ENCODE measurements around the gene GALNT2. TPM values are rescaled to one million over a fixed set of nuclear protein-coding genes. Genes with fewer than 3 reads are reported as not detected.

GALNT2 gene
- total and polyA plus RNA-seq, 10 of the 15 experiments (the other 5 are each of a cell fraction or from before 2014, with no cell fraction given): 0.52 to 27.7 (median 16.3) TPM

DNA sequence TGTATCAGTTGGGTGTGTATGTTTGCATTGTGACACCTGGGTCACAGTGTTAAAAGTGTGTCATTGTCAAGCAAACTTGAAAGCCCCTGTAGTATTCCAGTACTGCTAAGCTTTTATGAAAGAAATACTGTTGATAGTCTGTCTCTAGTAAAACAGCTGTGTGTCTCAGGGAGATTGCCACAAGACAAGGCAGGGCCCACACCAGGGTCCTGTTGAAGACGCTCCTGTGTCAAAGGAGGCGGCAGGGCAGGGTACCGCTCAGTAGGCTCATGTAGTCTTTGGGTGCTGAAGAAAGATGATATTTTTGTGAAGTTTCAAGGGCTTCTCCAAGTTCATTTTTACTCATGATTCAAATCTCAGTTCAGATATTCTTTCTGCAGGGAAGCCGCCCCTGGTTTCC, 132.5 kb downstream of the GALNT2 start (continued):
- TF ChIP-seq, protein P1, sequence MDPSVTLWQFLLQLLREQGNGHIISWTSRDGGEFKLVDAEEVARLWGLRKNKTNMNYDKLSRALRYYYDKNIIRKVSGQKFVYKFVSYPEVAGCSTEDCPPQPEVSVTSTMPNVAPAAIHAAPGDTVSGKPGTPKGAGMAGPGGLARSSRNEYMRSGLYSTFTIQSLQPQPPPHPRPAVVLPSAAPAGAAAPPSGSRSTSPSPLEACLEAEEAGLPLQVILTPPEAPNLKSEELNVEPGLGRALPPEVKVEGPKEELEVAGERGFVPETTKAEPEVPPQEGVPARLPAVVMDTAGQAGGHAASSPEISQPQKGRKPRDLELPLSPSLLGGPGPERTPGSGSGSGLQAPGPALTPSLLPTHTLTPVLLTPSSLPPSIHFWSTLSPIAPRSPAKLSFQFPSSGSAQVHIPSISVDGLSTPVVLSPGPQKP (IDR thresholded peaks at IDR 0.05; ENCODE audit: low read depth, low read length): no peak
- TF ChIP-seq WRNIP1 (IDR thresholded peaks at IDR 0.05; ENCODE audit: borderline replicate concordance, low read depth, low read length) (no peak), TCF12 (IDR thresholded peaks at IDR 0.05; ENCODE audit: low read depth, low read length) (no peak), MXI1 (IDR thresholded peaks at IDR 0.05; ENCODE audit: low read depth, low read length) (no peak), HDGF (IDR thresholded peaks at IDR 0.05) (no peak)

DNA sequence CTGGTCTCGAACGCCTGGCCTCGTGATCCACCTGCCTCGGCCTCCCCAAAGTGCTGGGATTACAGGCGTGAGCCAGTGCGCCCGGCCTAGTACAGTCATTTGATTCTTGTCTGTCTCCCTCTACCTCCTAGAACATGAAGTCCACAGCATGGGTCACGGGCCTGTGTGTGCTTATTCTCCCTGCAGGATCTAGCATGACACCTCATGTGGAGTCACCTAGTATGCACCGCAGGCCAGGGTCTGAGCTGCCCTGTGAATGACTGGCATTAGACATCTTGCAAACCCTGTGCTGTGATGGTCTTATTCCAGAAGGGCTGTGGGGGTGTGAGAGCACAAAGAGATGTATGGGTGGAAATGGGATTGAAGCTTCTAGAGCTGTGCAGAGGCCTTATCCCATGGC, 133.2 kb downstream of the GALNT2 start:
- ATAC-seq (no peak), DNase-seq (ENCODE audit: low read depth, low spot score) (no peak), FAIRE-seq (no peak)
- no peak overlapping the region for H2AFZ ChIP-seq (ENCODE audit: control insufficient read depth, low read depth, low read length)
- no peak overlapping the region for H3K4me3 ChIP-seq
- BruUV-seq (replicated peaks): no TSS peak
- WGBS (ENCODE audit: insufficient coverage, insufficient replicate concordance, low lambda C conversion rate, missing lambda C conversion rate): 92% methylated on average over 9 of the region's 9 CpGs
- H3K79me2 ChIP-seq (ENCODE audit: control insufficient read depth, insufficient read depth, low read length): no peaks in the 10 kb centered on the region
- ChIA-PET POLR2A (interaction anchor here (0.6 kb wide), 1 partner anchor 641 kb away, joined by 3 read pairs; no protein-coding TSS in a partner anchor), CTCF (interaction anchor here (1.1 kb wide), 1 partner anchor 20 kb away, joined by 3 read pairs; no protein-coding TSS in a partner anchor), RAD21 (ENCODE audit: unreplicated experiment) (no interaction called here), SMC1A (ENCODE audit: uncharacterized antibody, unreplicated experiment) (interaction anchor here (1.9 to 2.4 kb wide), 3 partner anchors 11 to 32 kb away, joined by 4 to 6 read pairs (median 6); no protein-coding TSS in a partner anchor)
- H3K27ac ChIP-seq (ENCODE audit: control insufficient read depth, insufficient read depth): no peak overlapping the region
- no peak overlapping the region for H3K9ac ChIP-seq (ENCODE audit: control insufficient read depth, insufficient read depth, low read length)
- TF ChIP-seq HCFC1 (IDR thresholded peaks at IDR 0.05; ENCODE audit: low read length) (no peak), STAT3 (IDR thresholded peaks at IDR 0.05; ENCODE audit: low read depth, low read length) (no peak), KLF5 (IDR thresholded peaks at IDR 0.05; ENCODE audit: partially characterized antibody) (no peak), ZNF274 (IDR thresholded peaks at IDR 0.05; ENCODE audit: insufficient read depth, insufficient read length) (no peak), SMARCA5 (IDR thresholded peaks at IDR 0.05) (no peak), MYC (IDR thresholded peaks at IDR 0.05; ENCODE audit: insufficient read depth, insufficient read length, insufficient replicate concordance, low read length, severe bottlenecking) (no peak), ZNF622 (IDR thresholded peaks at IDR 0.05) (no peak), EZH2 (IDR thresholded peaks at IDR 0.05; ENCODE audit: borderline replicate concordance, control insufficient read depth, low read depth, low read length) (no peak), FOXM1 (IDR thresholded peaks at IDR 0.05; ENCODE audit: low read depth, low read length) (no peak), BCL11A (IDR thresholded peaks at IDR 0.05; ENCODE audit: low read depth, low read length) (no peak), EED (IDR thresholded peaks at IDR 0.05; ENCODE audit: low read depth) (no peak), SRF (IDR thresholded peaks at IDR 0.05; ENCODE audit: low read depth in 2 of 2, low read length in 2 of 2) (no peak), SREBF2 (IDR thresholded peaks at IDR 0.05; ENCODE audit: low read length) (no peak), LARP7 (IDR thresholded peaks at IDR 0.05) (no peak), NFIC (IDR thresholded peaks at IDR 0.05; ENCODE audit: low read depth, low read length) (no peak), NRF1 (conservative IDR thresholded peaks at IDR 0.05; ENCODE audit: low read depth, low read length) (no peak)
- TF ChIP-seq, protein P2, sequence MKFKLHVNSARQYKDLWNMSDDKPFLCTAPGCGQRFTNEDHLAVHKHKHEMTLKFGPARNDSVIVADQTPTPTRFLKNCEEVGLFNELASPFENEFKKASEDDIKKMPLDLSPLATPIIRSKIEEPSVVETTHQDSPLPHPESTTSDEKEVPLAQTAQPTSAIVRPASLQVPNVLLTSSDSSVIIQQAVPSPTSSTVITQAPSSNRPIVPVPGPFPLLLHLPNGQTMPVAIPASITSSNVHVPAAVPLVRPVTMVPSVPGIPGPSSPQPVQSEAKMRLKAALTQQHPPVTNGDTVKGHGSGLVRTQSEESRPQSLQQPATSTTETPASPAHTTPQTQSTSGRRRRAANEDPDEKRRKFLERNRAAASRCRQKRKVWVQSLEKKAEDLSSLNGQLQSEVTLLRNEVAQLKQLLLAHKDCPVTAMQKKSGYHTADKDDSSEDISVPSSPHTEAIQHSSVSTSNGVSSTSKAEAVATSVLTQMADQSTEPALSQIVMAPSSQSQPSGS (IDR thresholded peaks at IDR 0.05; ENCODE audit: low read length): no peak
- TF ChIP-seq, protein P3, sequence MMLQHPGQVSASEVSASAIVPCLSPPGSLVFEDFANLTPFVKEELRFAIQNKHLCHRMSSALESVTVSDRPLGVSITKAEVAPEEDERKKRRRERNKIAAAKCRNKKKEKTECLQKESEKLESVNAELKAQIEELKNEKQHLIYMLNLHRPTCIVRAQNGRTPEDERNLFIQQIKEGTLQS (IDR thresholded peaks at IDR 0.05; ENCODE audit: borderline replicate concordance, extremely low read depth, low read depth, low read length): no peak
- H3K36me3 ChIP-seq (ENCODE audit: control insufficient read depth in 2 of 2, insufficient read depth in 2 of 2, low read length in 1 of 2): peaks cover 3 to 5% of the 10 kb centered on the region in 2 experiments; a peak in 2 of 4 replicates
- no peaks in the 10 kb centered on the region for H3K27me3 ChIP-seq (replicated peaks in 1 of 2; ENCODE audit: control insufficient read depth in 2 of 2, insufficient read depth in 2 of 2, low read length in 1 of 2)
- no peak overlapping the region for H3K4me2 ChIP-seq (ENCODE audit: control insufficient read depth, insufficient read depth)
- no peaks in the 10 kb centered on the region for H3K9me3 ChIP-seq (replicated peaks; ENCODE audit: control insufficient read depth, insufficient read depth, low read length)
- in situ Hi-C loops (cut with MboI): no loop called here
- intact Hi-C loops (cut with micrococcal nuclease; ENCODE audit: unreplicated experiment): no loop called here
- H3K4me1 ChIP-seq (ENCODE audit: control insufficient read depth, insufficient read depth, low read length): no peaks in the 10 kb centered on the region
- H4K20me1 ChIP-seq (ENCODE audit: control insufficient read depth, insufficient read depth): no peaks in the 10 kb centered on the region
